ENCODE data around the gene TNFSF9. TPM values are rescaled to one million over a fixed set of nuclear protein-coding genes. Genes with fewer than 3 reads are reported as not detected.

The TNFSF9 gene
- total RNA-seq, 2 donors from 2014 or later: 0.27 to 1.8 TPM

DNA sequence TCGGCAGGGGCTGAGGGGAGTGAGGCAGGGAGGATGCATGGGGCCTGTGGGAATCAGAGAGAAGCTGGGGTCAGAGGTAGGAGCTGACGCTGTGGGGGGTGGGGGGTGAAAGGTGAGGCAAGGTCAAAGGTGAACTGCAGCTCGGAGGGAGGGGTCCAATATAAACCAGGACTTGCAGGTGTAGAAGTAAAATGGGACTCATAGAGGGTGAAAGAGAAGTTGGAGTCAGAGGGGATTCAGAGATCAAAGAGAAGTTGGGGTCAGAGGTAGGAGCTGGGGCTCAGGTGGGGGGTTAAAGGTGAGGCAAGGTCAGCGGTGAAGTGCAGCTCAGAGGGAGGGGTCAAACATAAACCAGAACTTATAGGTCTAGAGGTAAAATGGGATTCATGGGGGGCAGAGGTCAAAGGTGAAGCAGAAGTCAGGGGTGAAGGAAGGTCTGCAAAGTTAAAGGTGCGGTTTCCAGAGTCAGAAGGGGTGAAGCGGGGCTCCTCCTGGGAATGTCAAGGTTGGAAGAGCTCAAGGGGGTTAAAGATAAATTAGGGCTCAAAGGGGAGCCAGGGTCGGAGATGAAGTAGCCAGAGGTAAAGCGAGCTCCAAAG is 36.3 kb upstream of the TNFSF9 start:
- no peak overlapping the region for H3K4me3 ChIP-seq
- no peak for ATAC-seq (ENCODE audit: insufficient number of reproducible peaks, low FRiP score, low read depth)
- no peaks in the 10 kb centered on the region for H3K36me3 ChIP-seq
- H3K9me3 ChIP-seq: no peaks in the 10 kb centered on the region
- H3K4me1 ChIP-seq (ENCODE audit: control insufficient read depth in 1 of 2, low read depth in 2 of 2): no peaks in the 10 kb centered on the region
- H3K27me3 ChIP-seq (replicated peaks; ENCODE audit: insufficient read depth): no peaks in the 10 kb centered on the region
- TF ChIP-seq, protein P1, sequence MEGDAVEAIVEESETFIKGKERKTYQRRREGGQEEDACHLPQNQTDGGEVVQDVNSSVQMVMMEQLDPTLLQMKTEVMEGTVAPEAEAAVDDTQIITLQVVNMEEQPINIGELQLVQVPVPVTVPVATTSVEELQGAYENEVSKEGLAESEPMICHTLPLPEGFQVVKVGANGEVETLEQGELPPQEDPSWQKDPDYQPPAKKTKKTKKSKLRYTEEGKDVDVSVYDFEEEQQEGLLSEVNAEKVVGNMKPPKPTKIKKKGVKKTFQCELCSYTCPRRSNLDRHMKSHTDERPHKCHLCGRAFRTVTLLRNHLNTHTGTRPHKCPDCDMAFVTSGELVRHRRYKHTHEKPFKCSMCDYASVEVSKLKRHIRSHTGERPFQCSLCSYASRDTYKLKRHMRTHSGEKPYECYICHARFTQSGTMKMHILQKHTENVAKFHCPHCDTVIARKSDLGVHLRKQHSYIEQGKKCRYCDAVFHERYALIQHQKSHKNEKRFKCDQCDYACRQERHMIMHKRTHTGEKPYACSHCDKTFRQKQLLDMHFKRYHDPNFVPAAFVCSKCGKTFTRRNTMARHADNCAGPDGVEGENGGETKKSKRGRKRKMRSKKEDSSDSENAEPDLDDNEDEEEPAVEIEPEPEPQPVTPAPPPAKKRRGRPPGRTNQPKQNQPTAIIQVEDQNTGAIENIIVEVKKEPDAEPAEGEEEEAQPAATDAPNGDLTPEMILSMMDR (IDR thresholded peaks at IDR 0.05): no peak
- no peak overlapping the region for H3K27ac ChIP-seq
- no peak for DNase-seq (ENCODE audit: low spot score)

DNA sequence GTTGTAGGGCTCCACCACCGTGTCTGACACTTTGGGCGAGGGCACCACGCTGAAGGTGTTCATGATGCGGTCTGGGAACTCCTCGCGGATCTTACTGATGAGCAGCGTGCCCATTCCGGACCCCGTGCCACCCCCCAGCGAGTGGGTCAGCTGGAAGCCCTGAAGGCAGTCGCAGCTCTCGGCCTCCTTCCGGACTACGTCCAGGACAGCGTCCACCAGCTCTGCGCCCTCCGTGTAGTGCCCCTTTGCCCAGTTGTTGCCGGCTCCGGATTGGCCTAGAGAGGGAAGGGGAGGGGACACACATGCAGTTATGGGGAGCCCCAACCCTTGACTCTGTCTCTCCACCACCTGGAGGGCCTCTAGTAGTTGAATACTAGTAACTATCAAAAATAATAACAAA is 34.9 kb upstream of the TNFSF9 start:
- Histone ChIP-seq H3K27me3 (replicated peaks; ENCODE audit: insufficient read depth) (no peaks in the 10 kb centered on the region), H3K36me3 (no peaks in the 10 kb centered on the region), H3K9me3 (no peaks in the 10 kb centered on the region), H3K27ac (no peak overlapping the region), H3K4me3 (no peak overlapping the region), H3K4me1 (ENCODE audit: control insufficient read depth in 1 of 2, low read depth in 2 of 2) (no peaks in the 10 kb centered on the region)
- ATAC-seq (ENCODE audit: insufficient number of reproducible peaks, low FRiP score, low read depth) (no peak), DNase-seq (ENCODE audit: low spot score) (no peak)
- TF ChIP-seq, protein P1 (IDR thresholded peaks at IDR 0.05): no peak

DNA sequence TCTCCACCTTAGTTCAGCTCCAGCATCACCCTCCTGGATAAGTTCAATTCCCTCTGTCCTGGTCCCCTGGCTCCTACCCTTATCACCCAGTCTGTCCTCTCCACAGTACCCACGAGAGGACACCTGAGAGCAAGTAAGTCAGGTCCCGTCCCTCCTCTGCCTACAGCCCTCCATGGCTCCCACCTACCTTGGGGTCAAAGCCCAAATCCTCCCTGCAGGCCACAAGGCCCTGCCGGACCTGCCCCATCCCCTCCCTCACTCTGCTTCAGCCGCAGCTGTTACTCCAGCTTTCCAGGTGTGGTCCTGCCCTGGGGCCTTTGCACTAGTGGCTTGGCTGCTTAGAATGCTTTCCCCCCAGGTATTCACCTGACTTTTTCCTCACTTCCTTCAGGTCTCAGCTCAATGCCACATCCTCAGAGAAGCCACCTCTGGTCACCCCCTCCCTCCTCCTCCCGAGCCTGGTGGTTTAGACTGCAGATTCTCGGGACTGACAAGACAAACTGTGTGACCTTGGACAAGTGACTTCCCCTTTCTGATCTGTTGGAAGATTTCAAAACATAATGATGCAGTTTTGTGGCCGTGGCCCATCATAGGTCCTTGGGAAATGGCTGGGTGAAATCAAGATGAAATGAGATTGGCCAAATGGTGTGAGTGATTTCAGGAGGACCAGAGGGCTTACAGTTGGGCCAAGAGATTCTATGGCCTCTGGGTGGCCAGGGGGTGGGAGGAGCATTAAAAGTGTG is 32.4 kb upstream of the TNFSF9 start:
- Histone ChIP-seq H3K4me3 (no peak overlapping the region), H3K9me3 (no peaks in the 10 kb centered on the region), H3K4me1 (ENCODE audit: control insufficient read depth in 1 of 2, low read depth in 2 of 2) (peaks cover 0 to 7% of the 10 kb centered on the region in 2 donors), H3K27ac (no peak overlapping the region), H3K27me3 (replicated peaks; ENCODE audit: insufficient read depth) (no peaks in the 10 kb centered on the region), H3K36me3 (no peaks in the 10 kb centered on the region)
- no peak for DNase-seq (ENCODE audit: low spot score)
- ATAC-seq (ENCODE audit: insufficient number of reproducible peaks, low FRiP score, low read depth): no peak
- TF ChIP-seq, protein P1 (IDR thresholded peaks at IDR 0.05): no peak

DNA sequence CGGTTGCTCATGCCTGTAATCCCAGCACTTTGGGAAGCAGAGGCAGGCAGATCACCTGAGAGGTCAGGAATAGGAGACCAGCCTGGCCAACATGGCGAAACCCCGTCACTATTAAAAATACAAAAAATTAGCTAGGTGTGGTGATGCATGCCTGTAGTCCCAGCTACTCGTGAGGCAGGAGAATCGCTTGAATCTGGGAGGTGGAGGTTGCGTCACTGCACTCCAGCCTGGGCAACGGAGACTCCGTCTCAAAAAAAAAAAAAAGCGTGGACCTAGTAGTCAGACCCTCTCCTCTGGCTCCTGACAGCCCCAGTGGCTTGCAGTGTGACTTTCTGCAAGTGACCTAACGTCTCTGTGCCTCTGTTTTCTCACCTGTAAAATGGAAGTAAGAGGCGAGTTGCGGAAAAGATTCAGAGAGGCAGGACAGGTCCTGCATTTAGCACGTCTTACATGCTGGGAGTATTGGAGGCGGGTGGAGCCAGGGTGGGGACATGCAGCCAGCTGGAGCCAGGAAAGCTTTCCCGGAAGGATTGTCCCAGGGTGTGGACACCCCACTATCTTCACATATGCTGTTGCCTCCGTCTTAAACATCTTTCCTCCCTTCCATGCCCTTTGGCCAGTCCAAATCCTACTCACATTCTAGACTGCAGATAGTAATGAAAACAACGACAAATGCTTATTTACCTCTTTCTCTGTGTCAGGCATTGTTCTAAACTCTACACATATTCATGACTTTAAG is 31.6 kb upstream of the TNFSF9 start:
- Histone ChIP-seq H3K9me3 (no peaks in the 10 kb centered on the region), H3K4me1 (ENCODE audit: control insufficient read depth in 1 of 2, low read depth in 2 of 2) (peaks cover 0 to 7% of the 10 kb centered on the region in 2 donors), H3K27me3 (replicated peaks; ENCODE audit: insufficient read depth) (no peaks in the 10 kb centered on the region), H3K4me3 (no peak overlapping the region), H3K27ac (no peak overlapping the region), H3K36me3 (no peaks in the 10 kb centered on the region)
- TF ChIP-seq, protein P1 (IDR thresholded peaks at IDR 0.05): no peak
- DNase-seq (ENCODE audit: low spot score) (no peak), ATAC-seq (ENCODE audit: insufficient number of reproducible peaks, low FRiP score, low read depth) (no peak)
